Fibroblast of pulmonary artery (primary cell): ENCODE data around the gene NSUN2.

ENCODE experiments used
- DNase-seq: peaks from one replicate; pipeline ENCODE4 v3.0.0-alpha.2; 2010; ENCODE audit warnings: low read depth
- H3K4me3 ChIP-seq: replicated peaks from 2 replicates; pipeline ENCODE4 v1.5.1; 2011; ENCODE audit warnings: low read depth, mild to moderate bottlenecking, control low read depth, low read length, moderate library complexity
- TF ChIP-seq, protein P1 (sequence below): IDR thresholded peaks from 2 replicates; pipeline ENCODE4 v1.5.1; 2011; ENCODE audit warnings: mild to moderate bottlenecking, control low read depth, low read length, inconsistent platforms; ENCODE audit errors: missing control alignments

The NSUN2 gene

GRCh38 chr5:6634788-6635430 lies 2.1 kb upstream of the NSUN2 start:
- DNase-seq = no peak
- TF ChIP-seq, protein P1, sequence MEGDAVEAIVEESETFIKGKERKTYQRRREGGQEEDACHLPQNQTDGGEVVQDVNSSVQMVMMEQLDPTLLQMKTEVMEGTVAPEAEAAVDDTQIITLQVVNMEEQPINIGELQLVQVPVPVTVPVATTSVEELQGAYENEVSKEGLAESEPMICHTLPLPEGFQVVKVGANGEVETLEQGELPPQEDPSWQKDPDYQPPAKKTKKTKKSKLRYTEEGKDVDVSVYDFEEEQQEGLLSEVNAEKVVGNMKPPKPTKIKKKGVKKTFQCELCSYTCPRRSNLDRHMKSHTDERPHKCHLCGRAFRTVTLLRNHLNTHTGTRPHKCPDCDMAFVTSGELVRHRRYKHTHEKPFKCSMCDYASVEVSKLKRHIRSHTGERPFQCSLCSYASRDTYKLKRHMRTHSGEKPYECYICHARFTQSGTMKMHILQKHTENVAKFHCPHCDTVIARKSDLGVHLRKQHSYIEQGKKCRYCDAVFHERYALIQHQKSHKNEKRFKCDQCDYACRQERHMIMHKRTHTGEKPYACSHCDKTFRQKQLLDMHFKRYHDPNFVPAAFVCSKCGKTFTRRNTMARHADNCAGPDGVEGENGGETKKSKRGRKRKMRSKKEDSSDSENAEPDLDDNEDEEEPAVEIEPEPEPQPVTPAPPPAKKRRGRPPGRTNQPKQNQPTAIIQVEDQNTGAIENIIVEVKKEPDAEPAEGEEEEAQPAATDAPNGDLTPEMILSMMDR = no peak
- no peak overlapping the region for H3K4me3 ChIP-seq

DNA sequence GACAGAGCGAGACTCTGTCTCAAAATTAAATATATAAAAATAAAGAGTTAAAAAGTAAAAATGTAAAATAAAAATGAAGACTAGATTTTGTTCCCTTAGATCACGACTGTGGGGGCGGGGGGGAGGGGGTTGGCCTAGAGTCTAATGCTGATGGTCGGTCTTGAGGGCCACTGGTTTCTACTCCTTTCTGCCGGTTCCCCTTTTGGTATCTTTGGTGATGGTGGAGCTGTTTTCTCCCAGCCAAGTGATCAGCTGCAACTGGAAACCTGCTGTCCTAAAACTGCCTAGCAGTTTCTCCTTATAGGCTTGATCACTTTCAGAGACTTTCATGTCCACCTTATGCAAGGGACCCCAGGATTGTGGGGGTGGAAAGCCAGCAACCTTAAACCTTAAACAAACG lies 1.5 kb upstream of the NSUN2 start:
- peak overlapping the region; percentile 76 for H3K4me3 ChIP-seq
- TF ChIP-seq, protein P1 = no peak
- peak; percentile 16 for DNase-seq

DNA sequence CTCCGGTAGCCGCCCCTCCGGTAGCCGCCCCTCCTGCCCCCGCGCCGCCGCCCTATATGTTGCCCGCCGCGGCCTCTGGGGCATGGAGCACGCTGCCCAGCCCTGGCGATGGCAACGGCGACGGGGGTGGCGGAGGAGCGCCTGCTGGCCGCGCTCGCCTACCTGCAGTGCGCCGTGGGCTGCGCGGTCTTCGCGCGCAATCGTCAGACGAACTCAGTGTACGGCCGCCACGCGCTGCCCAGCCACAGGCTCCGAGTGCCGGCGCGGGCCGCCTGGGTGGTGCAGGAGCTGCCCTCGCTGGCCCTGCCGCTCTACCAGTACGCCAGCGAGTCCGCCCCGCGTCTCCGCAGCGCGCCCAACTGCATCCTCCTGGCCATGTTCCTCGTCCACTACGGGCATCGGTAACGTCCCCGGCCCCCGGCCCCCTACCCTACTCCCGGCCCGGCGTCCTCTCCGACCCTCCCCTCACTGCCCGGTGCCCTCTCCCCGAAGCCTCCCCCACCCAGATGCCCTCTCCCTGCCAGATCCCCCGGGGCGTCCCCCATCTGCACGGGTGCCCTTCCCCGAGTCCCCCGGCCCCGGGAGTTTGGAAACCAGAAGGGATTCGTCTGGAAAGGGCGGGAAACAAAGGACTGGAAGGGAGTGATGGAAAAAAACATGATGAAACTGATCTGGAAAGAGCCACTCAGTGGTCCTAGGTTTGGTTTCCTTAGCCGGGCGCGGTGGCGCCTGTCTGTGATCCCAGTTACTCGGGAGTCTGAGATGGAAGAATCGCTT lies 813 bp upstream of the NSUN2 start:
- no peak for DNase-seq
- TF ChIP-seq, protein P1 = no peak
- peak overlapping the region; percentile 76 for H3K4me3 ChIP-seq

GRCh38 chr5:6632324-6632887 lies 438 bp downstream of the NSUN2 start:
- H3K4me3 ChIP-seq = peak overlapping the region; percentile 76
- DNase-seq = peak; percentile 30
- TF ChIP-seq, protein P1 = peak; percentile 12

- TF ChIP-seq, protein P1 = no peak
- DNase-seq = peak; percentile 34
- H3K4me3 ChIP-seq = peak overlapping the region; percentile 76
Measured at GRCh38 chr5:6631441-6631840, 1.4 kb downstream of the NSUN2 start.

DNA sequence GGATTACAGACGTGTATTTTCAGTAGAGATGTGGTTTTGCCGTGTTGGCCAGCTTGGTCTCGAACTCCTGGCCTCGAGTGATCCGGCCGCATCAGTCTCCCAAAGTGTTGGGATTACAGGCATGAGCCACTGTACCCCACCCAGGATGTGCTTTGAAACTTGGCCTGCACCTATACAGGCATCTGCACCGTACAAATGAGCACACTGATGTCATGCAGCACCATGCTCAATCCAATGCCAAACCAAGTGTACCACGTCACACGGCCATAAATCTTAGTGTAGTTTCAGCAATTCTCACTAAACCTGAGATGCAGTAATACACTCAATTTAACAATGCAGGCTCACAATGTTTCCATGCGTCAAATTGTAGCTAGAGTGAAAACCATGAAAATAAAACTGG lies 6.3 kb downstream of the NSUN2 start:
- TF ChIP-seq, protein P1 = no peak
- no peak overlapping the region for H3K4me3 ChIP-seq
- DNase-seq = no peak

DNA sequence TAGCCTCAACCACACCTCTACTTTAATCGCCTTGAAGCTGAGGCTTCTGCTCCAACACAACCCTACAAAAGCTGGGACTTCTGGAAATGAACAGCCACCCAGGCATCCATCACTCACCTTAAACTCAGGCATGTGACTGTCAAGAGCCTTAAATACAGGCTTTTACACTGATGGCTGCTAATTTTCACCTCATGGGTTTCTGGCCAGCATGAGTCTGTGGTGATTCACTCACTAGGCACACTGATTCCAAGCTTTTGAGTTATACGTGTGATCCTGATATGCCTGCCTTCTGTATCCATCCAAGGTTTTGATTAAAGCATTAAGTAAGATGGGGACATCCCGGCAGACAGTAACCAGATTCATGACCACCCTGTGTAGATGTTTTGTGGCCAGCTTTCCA lies 8.9 kb downstream of the NSUN2 start:
- no peak overlapping the region for H3K4me3 ChIP-seq
- TF ChIP-seq, protein P1 = no peak
- no peak for DNase-seq
